Subcutaneous adipose tissue (tissue), 4 donors: Measurements from ENCODE around the gene HOXB2. TPM values are rescaled to one million over a fixed set of nuclear protein-coding genes. Genes with fewer than 3 reads are reported as not detected.

ENCODE experiments used
- total RNA-seq, 4 donors: library from RNA; depleted of rRNA; stranded (reverse); fragments of >200 nt; gene quantifications; one replicate each; pipeline ENCODE4 v1.1.0, GENCODE V29; 2016
- TF ChIP-seq, protein P1 (sequence below): fragments of 450-650 bp; IDR thresholded peaks from one replicate; pipeline ENCODE4 v1.5.1; 2016; ENCODE audit warnings: low read depth, mild to moderate bottlenecking, control low read depth, antibody characterized with exemption, moderate library complexity

The HOXB2 gene
- total RNA-seq, 4 donors from 2014 or later = 12.1 to 21.1 (median 13.7) TPM

DNA sequence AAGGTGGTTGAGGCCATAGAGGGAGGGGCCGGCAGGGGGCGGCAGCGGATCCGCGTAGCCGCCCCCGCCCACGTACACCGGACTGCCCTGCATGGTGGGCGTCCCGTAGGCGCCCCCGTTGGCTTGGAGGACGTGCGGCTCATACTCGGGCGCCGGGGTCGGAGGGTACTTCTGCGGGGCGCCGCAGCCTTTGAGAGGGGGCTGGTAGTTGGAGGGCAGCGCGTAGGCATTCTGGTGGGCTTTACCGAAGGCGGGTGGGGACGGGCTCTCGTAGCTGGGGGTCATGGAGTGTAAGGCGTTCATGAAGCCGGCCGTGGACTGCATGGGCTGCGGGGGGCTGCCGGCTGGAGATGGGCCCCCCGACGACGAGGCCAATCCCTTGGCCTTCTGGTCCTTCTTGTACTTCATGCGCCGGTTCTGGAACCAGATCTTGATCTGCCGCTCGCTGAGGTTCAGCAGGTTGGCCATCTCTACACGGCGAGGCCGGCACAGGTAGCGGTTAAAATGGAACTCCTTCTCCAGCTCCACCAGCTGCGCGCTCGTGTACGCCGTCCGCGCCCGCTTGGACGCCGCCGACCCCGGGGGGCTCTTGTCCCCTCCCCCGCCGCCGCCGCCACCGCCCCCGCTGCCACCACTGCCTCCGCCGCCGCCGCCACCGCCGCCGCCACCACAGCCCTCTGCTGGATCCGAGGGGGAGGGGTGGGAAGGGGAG lies 5.7 kb upstream of the HOXB2 start:
- TF ChIP-seq, protein P1, sequence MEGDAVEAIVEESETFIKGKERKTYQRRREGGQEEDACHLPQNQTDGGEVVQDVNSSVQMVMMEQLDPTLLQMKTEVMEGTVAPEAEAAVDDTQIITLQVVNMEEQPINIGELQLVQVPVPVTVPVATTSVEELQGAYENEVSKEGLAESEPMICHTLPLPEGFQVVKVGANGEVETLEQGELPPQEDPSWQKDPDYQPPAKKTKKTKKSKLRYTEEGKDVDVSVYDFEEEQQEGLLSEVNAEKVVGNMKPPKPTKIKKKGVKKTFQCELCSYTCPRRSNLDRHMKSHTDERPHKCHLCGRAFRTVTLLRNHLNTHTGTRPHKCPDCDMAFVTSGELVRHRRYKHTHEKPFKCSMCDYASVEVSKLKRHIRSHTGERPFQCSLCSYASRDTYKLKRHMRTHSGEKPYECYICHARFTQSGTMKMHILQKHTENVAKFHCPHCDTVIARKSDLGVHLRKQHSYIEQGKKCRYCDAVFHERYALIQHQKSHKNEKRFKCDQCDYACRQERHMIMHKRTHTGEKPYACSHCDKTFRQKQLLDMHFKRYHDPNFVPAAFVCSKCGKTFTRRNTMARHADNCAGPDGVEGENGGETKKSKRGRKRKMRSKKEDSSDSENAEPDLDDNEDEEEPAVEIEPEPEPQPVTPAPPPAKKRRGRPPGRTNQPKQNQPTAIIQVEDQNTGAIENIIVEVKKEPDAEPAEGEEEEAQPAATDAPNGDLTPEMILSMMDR = no peak

DNA sequence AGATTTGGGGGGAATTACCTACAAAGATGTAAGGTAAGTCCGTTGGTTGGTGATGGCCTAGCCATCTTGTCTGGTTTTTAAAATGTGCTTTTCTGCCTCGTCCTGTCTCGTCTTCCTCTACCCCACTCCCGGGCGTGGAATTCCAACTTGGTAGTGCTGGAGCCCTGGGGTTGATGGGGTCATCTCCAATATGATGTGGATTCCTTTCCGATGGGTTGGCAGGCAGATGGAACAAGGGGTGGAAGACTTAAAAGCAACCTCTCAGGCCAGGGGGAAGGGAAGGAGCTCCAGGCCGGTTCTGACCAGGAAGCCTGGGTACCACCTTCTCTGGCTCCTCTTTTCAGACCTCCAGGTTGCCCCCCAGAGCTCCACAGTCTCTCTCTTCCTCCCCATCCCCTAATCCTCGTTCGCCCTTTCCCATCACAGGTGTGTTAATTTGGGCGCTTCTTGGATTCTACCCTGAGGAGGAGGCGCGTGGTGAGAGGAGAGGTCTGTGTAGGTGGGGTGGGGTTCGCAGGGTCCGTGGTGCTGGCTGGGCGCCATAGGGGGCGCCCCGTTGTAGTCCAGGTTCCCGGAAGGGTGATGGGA lies 5.1 kb upstream of the HOXB2 start:
- TF ChIP-seq, protein P1 = no peak

DNA sequence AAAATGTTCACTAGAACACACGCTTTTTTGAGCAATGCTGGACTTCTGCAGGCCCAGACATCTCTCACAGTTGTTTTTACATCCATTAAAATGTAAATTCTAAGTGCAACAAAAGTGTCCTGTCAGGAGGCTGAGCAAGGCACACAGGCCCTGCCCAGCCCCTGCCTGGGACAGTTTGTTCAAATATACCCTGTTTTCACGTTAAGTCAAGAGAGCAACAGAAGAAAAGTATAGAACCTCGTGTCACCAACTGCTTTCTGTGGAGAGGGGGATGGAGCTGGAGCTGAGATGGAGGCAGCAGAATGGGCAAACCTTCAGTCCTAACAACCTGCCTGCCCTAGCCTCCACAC lies 4.3 kb upstream of the HOXB2 start:
- TF ChIP-seq, protein P1 = no peak

DNA sequence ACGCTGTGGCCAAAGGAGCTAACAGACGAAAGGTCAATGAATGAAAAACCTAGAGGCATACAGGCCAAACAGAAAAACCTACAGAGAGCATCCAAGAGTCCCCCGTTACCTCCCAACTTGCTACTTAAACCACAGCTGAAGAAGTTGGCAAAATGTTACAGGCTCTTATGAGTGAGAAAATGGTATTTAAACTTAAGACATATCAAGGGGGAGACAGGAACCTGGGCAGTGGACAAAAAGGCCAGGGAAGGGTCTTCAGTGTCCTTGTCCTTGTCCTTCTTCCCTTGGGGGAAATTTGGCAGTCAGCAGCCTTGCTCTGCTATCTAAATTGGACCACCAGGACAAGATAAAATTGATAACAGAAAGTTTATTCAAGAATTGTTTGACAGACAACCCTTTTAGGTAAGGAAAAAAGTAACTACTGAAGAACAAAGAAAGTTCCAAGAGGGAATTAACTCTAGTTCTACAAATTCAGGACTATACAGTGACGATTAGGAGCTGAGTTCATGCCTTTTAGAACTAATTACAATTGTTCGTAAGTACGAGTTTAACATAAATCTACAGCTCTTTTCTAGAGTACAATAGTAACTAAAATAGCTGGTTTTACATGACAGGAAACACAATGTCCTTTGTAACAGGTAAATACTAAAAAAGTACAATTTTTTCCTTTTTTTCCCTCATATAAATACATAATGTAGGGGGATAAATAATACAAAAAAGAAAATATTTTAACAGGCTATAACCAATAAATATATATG lies 3.8 kb upstream of the HOXB2 start:
- TF ChIP-seq, protein P1 = no peak

DNA sequence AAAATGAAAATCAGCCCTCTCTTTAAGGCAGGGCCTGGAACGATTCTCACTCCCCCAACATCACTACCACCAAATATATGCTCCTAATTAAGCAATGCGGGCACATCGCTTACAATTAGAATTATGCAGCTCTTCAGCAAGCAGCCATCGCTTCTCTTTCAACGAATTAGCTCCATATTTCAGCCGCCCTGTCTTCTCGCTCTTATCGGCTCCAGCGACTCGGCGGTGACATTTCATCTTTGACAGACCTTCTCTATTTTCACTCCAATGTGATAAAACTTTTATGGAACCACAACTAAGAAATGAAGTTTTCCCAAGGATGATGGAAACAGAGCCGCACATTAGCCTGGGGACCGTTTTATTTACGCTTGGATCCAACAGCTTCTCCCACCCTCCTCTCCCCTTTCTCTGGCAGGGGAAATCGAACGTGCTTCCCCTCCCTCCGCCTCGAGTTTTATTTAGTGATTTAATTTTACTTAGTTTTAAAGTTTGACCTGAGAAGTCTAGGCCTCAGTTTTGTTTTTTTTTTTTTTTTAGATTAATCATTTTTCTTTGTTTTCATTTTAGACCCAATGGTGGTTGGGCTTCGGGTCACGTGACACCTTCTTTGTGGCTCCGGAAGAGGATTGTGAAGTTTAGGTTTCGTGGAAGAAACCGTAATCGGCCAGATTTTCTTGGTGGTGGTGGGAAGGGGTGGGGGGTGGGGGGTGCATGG lies 3.1 kb upstream of the HOXB2 start:
- TF ChIP-seq, protein P1 = no peak

DNA sequence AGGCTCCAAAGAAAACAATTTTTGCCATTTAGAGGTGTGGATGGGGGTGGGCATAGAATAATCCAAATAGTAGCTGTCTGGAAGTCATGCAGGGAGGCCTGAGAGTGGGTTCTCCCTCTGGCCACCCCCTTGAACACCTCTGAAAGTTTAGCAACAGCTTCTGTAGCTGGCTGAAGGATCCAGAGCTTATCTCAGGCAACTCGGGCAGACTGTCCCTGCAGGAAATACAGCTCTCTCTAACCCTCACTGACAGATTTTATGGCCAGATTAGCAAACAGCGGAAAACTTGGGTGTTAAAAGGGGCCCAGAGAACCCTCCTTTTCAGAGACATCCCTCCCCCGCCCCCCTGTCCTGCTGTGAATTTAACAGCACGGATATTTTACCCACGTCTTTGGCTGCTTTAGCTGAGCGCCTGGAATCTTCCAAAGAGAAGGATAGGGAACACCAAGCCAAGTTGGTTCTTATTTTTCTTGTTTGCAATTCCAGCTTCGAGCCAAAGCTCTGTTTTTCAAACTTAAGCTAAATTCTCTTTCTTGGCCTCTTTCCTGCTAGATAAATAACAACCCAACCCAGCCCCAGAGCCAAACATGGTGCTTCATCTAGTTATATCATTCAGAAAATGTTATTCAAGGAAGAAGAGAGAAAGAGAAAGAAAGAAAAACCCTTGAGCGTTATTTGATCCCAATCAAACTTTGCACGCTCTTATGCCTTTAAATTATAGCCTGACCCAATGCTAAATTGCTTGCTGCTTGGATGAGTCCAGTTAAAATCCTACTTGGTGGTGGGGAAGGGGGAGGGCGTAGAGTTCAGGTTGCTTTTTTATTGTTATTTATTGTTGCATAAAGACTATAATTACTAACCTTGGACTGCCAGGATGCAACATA lies 2.3 kb upstream of the HOXB2 start:
- TF ChIP-seq, protein P1 = no peak
